Stimulated activated CD8-positive, alpha-beta memory T cell treated with anti-CD3 and anti-CD28 coated beads, Interleukin-4, amount 100 ng/mL, for 24 hours (primary cell): Measurements from ENCODE around the gene ABO.
A peak's percentile ranks its signal among the peaks of the same experiment; 100 is the strongest.
"Not testable (repeated sequence)": the region's sequence is repeated elsewhere in the genome, so short reads cannot be mapped to it uniquely, and the experiment has no call there.

Source experiments
- DNase-seq: peaks from one replicate; pipeline ENCODE4 v3.0.0-alpha.2; 2020; ENCODE audit warnings: low read depth

ABO gene

DNA sequence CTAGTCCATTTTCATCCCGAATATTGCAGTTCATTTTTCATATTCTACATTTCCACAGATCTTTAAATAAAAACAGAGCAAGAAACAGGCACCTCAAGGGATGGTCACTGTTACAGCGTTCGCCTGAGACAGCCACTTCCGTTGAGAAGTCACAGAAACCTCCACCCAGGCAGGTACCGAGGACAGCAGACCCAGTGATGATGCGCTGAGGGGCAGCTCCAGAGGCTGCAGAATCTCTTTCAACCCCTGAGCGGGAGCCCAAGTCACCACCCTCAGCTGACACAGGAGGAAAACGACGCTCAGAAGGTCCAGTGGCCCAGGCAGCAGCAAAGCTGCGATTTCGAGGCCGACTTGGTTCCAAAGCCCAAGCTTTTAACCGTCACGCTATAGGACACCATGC is 32.8 kb downstream of the ABO start:
- DNase-seq: no peak

DNA sequence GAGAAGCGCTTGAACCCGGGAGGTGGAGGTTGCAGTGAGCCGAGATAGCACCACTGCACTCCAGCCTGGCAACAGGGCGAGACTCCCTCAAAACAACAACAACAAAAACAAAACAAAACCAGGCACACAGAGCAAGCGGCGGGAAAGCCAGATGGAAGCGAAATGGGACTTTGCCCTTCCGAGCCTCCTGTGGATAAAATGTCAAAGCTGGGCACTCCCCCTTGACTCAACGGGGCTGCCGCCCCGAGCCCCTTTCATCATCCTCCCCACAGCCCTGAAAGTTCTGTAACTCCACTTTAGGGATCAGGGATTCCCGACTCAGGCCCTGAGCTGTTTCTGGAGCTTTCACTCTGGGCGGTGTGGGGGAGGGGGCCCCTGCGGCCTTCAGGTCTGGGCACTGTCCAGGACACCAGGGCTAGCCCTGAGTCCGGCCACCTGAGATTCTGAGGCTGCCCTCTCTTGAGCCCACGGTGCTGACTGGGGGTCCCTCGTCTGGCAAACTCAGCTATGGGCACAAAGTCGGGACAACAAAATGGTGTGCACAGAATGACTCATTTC is 35.4 kb downstream of the ABO start:
- no peak for DNase-seq

DNA sequence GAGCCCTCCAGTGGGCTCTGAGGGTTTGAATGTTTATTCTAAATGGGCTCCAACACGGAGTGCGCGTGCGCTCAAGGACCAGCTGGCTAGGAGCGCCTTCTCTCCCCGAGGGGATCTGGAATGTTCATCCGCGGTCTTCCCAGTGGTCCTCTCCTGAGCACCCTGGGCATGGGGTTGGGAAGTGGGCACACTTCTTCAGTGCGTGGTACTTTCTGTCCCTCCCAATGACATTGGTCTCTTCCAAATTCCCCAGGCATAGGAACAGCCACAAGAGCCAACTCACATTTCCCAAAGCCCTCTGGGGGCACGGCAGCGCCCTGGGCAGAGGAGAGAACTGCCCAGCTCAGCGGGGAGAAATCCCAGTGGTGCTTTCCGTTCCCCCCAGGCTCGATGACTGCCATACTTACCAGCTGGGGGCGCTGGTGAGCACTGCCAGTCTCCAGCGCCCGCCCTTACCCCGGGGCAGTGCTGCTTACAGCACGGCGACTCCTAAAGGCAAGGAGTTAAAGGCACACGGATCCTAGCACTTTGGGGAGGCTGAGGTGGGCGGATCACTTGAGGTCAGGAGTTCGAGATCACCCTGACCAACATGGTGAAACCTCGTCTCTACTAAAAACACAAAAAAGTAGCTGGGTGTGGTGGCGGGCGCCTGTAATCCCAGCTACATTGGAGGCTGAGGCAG is 36.0 kb downstream of the ABO start:
- peak; percentile 49 for DNase-seq

DNA sequence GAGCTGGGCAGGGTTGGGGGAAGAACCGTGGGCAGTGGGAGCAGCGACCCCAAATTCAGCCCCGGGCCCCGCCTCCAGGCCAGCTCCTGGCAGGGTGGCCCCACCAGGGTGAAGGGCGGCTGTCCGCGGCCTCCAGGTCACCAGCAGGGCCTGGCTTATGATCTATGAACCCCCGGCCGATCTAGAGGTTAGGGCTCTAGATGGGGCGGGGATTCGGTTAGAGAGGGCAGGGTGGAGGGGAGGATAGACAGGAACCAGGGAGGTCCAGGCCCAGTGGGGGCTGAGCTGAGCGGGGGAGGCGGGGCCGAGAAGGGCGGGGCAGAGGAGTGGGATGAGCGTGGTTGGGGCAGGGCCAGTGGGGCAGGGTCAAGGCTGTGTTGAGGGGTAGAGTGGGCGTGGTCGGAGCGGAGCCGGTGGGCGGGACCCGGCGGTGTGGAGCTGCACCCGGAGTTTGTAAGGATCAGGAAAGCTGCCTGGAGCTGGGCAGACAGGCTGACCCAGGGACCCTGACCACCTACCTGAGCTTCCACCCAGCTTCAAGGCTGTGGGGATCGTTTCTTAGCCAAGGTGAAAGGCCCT is 36.6 kb downstream of the ABO start:
- peak; percentile 40 for DNase-seq

DNA sequence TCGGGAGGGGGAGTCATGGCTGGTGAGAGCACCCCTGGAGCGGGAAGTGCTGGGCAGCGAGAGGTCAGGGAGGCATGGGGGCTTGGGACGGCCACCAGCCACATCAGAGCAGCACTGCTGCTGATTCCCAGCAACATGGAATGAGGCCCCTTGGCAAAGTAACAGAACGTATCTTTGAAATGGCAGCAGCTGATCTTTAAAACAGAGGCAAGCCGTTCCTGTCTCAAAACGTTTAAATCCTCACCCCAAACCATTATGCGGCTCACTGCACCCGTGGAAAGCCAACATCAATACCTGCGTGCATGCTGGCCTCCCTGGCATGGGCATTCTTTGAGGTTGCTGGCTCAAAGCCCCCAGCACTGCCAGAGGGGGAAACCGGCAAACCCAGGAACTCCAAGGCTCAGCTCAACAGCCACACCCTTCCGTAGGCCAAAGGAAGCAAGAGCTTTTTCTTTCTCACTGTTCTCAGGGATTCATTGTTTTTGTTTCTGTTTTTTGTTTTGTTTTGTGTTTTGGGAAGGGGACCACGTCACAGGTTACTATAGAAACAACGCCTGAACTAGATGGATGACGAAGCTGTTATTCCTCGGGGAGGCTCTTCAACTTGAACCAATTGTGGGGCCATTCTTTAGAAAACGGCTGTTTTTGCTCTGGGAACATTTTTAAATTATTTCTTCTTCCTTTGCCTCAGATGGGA is 37.8 kb downstream of the ABO start:
- no peak for DNase-seq

DNA sequence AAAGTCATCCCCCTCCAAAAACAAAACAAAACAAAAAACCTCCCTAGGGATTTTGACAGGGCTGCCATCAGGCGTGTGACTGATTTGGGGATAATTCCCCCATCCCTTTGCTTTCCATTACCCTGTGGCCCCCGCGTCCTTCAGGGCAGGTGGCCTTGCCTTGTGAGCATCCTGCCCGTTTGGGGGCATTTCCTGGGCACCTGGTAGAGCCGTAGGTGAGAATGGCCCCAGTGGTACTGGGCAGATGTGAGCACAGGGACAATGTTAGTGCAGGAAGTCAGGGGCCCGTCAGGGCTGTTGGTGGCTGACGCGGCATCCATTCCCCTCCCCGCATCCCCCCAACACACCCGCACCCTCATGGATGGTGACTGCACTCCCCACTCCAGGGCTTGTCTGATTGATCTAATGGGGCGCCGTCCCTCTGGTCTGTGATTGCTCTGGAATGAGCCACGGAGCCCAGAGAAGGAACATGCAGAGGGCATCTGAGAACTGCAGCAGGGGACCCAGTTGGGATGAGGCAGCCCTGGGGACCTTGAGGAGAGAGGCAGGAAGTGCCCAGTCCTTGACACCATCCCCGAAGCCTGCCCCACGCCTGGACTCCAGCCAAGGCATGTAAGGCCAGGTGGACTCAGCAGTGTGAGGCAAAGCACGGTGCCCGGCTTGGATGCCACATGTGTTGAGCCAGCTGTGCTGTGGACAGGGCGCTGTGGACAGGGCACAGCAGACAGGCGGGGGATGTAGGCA is 38.5 kb downstream of the ABO start:
- DNase-seq: not testable (repeated sequence)

DNA sequence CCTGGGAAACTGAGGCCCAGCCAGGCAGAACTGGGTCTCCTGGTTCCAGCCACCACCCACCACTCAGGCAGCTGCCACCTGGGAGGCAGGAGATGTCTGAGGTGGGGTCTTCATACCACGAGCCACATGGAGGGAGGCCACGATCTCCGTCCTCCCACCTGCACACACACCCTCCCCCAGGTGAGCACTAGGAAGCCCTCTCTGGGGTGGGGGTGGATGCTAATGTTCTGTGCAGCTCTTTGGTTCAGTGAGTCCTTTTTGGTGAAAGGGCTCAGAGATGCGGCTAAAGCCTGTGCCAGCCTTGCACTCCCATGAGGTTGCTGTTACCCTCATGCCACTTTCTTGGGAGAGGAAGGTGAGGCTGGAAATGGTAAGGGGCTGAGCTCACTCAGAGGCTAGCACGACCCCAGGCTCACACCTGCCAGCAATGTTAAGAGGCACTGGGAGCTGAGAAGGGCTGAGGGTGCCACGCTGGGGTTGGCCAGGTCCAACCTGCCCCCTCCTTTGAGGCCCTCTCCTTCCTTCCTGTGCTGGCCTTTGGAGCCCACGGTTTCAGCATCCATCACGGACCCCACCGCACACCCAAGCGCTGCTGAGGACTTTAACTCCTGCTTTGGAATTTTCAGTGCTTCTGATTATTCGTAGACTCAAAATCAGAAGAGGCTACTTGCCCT is 39.3 kb downstream of the ABO start:
- DNase-seq: no peak

DNA sequence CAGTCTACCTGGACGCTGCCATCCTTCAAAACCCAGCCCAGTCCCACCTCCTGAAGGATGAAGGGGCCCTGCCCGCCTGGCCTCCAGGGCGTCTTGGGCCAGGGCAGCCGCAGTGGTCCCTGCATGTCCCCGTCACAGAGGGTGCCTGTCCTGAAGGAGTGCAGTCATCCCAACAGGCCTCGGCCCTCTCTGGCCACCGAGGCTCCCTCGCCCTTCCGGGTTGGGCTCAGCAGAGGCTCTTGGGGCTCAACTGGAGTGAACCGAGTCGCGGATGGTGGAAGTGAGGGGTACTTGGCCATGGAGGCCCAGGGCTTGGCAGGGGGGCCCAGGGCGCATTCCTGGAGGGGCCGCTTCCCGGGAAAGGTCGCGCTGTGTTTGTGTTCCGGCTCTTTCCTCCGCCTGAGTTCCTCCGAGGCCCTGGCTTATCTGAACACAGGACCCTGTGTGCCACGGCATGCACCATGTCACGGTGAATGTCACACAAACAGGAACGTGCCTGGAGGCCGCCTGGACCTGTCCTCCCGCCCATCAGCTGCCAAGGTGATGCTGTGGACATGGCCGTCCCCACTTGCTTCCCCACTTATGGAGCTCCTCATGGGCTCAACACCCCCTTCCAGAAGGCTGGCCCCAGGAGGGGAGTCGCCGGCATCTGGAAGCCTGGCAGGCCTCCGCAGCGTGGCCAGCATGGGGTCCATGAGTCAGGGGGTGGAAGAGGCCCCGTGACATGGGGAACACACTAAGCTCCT is 40.3 kb downstream of the ABO start:
- DNase-seq: no peak

DNA sequence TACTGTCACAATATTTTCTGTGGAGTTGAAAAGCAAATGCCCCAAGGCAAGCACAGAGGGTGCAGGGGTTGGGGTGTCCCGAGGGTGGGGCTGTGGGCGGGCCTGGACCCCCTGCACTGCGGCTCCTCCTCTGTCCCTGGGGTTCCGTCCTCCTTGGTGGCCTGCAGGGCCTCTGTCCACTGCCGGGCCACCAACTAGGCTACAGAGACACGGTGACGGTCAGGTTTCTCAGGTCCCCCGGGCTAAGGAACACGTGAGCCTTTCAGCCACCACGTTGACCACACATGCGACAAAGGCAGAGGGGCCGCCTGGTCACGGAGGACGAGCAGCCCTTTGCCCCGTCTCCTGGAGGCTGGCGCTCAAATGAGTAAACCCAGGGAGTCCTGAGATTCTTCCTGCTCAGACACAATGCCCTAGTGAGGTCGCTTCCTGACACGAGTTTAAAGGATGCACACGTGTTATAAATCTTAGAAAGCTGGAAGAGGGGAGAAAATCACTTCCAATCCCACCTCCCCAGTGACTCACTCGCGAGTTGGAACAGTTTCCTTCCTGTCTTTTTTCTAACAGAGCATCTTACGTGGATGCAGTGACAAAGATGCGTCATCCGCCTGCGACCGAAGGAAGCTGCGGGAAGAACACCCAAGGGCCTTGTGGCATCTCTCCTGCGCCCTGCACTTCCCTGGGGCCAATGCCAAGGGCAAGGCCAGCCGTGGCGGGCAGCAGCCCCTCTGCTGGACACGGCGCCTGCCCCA is 41.1 kb downstream of the ABO start:
- no peak for DNase-seq

DNA sequence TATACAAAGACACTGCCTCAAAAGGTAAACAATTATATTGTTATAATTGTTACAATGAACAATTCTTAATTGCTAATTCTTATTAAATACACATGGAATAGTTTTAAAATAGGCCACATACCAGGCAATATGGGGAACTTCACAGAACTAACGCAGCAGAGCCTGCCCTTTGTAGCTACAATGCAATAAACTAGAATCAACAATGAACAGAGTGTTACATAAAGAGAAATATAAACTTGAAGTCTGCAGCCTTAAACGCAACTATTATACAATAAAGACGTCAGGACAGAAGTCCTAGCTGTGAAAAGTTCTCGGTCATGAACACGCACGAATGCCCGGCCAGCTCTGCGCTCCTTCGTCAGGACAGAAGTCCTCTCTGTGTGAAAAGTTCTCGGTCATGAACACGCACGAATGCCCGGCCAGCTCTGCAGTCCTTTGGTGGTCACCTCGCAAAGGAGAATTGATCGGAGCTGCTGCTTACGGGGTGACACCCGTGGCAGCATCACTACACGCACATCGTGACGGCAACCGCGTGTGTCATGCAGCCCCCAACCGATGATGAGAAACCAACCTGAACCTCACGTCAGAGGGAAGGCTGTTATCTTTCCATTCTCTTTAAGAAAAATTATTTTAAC is 43.0 kb downstream of the ABO start:
- not testable (repeated sequence) for DNase-seq

DNA sequence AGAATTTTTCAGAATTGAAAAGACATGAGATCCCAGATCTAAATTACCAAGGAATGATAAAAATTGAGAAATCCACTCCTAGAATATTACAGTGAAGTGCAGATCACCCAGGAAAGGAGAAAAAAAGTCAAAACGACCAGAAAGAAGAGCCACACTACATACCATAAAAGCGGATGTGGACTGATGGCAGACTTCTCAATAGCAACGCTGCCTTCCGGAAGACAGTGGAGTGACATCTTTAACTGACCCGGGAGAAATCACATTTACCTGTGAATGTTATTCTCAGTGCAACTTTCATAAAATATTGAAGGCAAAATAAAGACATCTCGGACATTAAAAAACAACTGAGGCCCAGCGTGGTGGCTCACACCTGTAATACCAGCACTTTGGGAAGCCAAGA is 44.5 kb downstream of the ABO start:
- not testable (repeated sequence) for DNase-seq

DNA sequence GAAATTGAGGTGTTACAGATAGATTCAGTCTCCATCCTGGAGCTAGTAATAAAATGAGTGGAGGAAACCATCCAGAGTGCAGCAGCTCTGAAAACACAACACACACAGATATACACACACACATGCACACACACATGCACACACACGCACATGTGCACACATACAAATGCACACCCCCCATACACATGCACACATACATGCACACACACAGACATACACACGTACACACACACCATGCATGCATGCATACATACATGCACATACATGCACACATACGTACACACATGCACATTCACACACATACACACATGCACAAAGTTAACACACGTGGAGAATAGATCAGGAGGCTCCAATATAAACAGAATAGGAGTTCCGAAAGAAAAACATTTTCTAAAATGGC is 44.9 kb downstream of the ABO start:
- DNase-seq: no peak

DNA sequence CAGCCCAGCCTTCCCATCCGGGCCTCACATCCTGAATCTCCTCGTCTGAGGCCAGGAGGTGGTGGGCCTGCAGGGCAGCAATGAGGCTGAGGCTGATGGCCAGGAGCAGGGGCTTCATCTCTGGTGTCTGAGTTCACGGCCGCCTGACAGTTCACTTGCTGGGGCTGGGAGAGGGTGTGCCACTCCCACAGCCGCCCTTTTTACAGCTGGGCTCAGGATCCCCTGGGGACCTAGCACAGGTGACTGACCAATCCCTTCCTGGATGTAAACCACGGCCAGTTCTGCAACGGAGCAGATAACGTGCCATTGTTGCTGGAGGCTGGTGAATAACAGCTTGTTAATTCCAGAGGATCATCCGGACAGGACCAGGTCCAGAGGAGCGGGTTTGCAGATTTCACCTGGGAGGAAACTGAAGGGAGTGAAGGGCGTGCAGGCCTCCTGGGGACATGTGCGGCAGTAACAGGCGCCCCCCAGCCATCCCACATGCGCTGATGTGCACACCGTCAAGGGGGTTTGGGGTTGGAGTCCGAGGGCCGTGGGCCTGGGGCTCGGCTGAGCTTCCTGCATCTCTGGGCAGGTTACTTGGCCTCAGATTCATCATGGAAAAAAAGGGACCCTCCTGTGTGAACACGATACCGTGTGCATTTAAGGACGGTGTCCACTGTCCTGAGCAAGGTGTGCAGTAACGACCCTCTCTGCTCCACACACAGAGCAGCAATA is 46.4 kb downstream of the ABO start:
- DNase-seq: not testable (repeated sequence)

DNA sequence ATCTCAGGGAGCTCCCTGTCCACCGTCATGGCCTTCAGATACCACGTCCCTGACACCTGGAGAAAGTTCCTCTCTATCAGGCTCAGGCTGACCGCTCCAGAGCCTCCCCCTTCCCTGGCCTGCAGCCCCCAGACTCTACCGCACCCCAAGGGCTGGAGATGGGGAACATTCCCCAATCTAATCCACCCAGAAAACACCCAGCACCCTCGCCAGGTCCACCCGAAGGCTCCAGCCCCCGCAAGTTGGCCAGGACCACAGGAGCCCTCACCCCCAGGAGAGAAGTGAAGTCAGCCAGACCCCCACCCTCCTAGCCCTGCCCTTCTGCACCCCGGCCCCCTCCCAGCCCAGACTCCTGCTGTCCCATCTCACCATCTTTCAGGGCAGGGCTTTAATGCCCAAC is 47.0 kb downstream of the ABO start:
- not testable (repeated sequence) for DNase-seq

DNA sequence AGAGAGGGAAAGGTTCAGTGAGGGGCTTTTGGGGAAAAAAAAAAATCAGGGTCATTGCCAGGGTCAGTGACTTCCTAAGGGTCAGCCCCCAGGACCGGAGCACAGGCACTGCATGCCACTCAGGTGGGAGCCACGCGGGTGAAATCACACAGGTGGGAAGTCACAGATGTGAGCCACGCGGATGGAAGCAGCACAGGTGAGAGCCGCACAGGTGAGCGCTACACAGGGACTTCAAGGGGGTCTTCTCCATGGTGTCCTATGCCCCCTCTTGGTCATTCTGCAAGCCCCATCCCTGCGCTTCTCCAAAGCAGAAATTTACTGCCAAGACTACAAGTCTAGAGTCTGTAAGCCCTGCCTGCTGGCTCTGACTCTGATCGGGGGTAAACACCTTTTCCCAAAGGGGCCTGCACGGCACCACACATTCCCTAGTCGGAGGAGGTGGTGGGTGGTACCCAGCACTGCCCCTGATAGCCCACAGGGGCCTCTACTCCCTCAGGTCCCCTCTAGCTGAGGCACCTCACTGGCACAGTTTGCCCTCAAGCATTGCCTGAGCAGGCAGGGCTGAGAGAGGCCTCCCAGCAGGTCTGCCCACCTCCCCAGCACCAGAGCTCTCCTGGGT is 47.6 kb downstream of the ABO start:
- DNase-seq: no peak

DNA sequence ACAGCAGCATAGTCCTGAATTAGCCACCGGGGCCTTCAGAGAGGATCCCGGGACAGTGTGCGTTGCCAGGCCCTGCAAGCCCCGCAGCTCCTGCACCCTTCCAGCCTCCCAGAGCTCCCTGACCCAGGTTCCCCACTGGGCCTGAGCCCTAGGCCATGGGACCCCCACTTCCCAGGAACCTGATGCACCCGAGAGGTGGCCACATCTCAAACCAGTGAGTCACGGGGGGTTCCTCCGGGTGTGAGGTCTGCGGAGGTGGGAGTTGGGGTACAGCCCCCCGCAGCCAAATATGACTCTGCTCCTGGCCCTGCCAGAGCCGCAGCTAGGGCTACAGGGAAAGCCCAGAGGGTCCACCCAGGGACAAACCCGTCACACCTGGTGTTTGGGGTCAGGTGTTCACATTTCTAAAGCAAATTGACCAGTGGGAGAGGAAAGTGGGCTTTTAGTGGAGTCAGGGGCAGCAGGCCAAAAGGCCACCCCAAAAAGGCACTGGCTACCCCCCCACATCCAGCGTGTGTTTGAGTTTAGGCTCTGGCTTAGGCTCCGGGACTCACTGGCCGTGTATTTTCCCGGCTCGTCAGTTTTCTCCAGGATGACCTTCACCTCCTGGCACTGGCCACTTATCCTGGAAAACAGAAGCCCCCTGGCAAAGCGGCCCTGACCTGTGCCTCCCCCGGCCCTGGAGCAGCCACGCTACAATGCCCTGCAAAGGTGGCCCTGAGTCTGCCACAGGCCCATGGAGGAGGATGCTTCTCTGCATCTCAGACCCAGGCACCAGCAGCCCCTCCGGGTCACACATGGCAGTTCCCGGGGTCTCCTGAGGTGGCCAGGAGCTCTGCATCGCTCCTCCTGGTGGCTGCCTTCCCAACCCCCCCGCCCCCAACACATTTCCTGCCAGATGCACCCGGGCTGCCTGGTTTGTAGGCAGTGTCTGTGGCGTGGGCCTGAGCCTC is 48.5 kb downstream of the ABO start:
- no peak for DNase-seq

DNA sequence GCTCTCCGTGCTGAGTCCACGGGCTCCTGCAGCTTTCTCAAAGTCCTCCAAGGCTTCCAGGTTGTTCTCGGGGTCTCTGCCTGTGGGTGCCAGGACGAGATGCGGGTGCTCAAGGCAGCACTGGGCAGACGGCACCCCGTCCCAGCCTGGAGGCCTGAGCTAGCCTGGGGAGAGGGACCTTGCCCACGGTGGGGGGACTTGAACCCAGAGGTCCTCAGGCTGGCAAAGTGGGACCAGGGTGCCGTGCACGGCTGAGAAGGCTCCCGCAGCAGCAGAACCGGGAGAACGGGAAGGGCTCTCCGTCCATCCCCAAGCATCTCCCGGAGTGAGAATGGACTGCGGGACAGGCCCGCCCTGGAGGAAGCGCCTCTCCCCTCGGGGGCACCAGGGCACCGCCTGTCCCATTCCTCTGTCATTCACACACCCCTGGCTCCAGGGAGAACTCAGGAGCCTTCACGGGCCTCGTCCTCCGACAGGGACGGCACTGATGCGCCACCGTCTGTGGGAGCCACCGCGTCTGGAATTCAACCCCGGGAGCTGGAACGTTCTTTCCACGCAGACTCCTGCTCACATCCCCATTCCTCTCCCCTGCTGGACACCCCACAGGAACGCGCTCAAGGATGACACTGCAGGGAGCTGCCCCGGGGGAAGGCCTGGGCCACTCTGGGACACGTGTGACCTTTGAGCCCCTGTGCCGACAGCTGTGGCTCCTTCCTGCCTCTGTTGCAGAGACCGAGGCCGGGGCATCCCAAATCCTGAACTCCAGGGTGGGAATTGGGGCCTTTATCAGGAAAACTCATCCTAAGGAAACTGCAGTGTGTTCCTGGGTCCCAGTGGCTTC is 49.6 kb downstream of the ABO start:
- no peak for DNase-seq
